ENCODE results near the gene PPME1.

PPME1 gene

GRCh38 chr11:74280494-74280893 lies 109.4 kb downstream of the PPME1 start:
- no peak for DNase-seq (ENCODE audit: low read depth, low spot score)

- DNase-seq (ENCODE audit: low read depth, low spot score), result no peak
These were observed 111.3 kb downstream of the PPME1 start for GRCh38 chr11:74282421-74282820.

GRCh38 chr11:74282914-74283371 lies 111.9 kb downstream of the PPME1 start:
- DNase-seq (ENCODE audit: low read depth, low spot score), result no peak

- DNase-seq (ENCODE audit: low read depth, low spot score), result no peak
These were observed 112.6 kb downstream of the PPME1 start for GRCh38 chr11:74283580-74284180.

GRCh38 chr11:74284466-74284865 lies 113.4 kb downstream of the PPME1 start:
- no peak for DNase-seq (ENCODE audit: low read depth, low spot score)

GRCh38 chr11:74288161-74288560 lies 117.1 kb downstream of the PPME1 start:
- DNase-seq (ENCODE audit: low read depth, low spot score), result no peak

- no peak for DNase-seq (ENCODE audit: low read depth, low spot score)
These were observed 117.8 kb downstream of the PPME1 start for GRCh38 chr11:74288911-74289310.

- DNase-seq (ENCODE audit: low read depth, low spot score), result no peak
These were observed 126.4 kb downstream of the PPME1 start for GRCh38 chr11:74297484-74297883.

GRCh38 chr11:74299015-74299414 lies 127.9 kb downstream of the PPME1 start:
- DNase-seq (ENCODE audit: low read depth, low spot score), result no peak
